ENCODE data around the gene PCDHGC5.

Gene PCDHGC5

DNA sequence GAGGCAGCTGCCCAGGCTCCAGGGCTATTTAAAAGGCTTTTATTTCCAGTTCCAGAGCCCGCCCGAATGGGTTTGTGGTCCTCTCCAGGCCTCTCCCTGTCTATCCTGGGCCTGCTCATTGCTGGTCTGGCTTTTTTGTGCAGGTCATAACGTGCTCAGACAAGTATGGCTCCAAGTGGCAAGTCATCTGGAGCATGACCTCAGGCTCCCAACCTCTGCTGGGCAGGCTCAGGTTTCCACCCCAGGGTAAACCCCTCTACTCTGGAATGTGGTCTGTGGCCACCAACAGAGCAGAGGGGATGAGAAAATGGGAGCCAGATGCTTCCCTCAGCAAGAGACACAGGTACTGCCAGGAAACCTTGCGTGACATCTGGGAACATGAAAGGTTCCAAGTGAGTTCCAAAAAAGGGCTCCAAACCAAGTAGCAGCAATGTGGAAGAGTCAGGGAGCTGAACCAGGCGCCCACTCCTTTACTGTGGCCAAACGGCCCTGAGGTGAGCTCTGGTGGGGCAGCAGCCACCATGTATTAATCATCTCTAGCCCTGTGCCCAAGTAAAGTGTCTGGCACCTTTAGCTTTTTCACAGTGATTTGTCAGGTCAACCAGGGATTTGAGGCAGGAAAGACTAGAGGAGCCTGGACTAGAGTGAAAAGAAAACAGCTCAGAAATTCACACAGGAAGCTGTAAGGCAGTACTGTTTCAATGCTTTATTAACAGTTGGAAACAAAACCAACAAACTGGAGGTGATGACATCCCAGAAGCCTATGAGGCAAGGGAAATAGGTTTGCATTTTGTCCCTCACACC lies 25.7 kb downstream of the PCDHGC5 start:
- H3K27ac ChIP-seq (replicated peaks): no peak overlapping the region
- no peak for DNase-seq (ENCODE audit: low read depth in 1 of 2, low spot score in 1 of 2)
- no peak for TF ChIP-seq SPI1 (IDR thresholded peaks at IDR 0.05; ENCODE audit: borderline replicate concordance, low read depth)
- TF ChIP-seq POLR2AphosphoS5 (IDR thresholded peaks at IDR 0.05; ENCODE audit: low read depth): no peak
- TF ChIP-seq CTCF (IDR thresholded peaks at IDR 0.05; ENCODE audit: insufficient read depth, low read length): no peak
- TF ChIP-seq REST (IDR thresholded peaks at IDR 0.05; ENCODE audit: insufficient replicate concordance, low read depth): no peak
- no peak for TF ChIP-seq GABPA (IDR thresholded peaks at IDR 0.05; ENCODE audit: low read depth)
- H3K4me3 ChIP-seq (replicated peaks; ENCODE audit: insufficient read depth, low read length): no peak overlapping the region
- H3K27me3 ChIP-seq (ENCODE audit: insufficient read depth, poor library complexity, severe bottlenecking): no peaks in the 10 kb centered on the region

- no peak overlapping the region for H3K27ac ChIP-seq (replicated peaks)
Measured at GRCh38 chr5:141515141-141515540, 26.3 kb downstream of the PCDHGC5 start.

More at GRCh38 chr5:141515141-141515540, 26.3 kb downstream of the PCDHGC5 start:
- DNase-seq (ENCODE audit: low read depth in 1 of 2, low spot score in 1 of 2): no peak
- TF ChIP-seq POLR2AphosphoS5 (IDR thresholded peaks at IDR 0.05; ENCODE audit: low read depth): no peak
- no peak for TF ChIP-seq GABPA (IDR thresholded peaks at IDR 0.05; ENCODE audit: low read depth)
- no peak for TF ChIP-seq SPI1 (IDR thresholded peaks at IDR 0.05; ENCODE audit: borderline replicate concordance, low read depth)
- no peak for TF ChIP-seq REST (IDR thresholded peaks at IDR 0.05; ENCODE audit: insufficient replicate concordance, low read depth)
- TF ChIP-seq CTCF (IDR thresholded peaks at IDR 0.05; ENCODE audit: insufficient read depth, low read length): no peak
- H3K27me3 ChIP-seq (ENCODE audit: insufficient read depth, poor library complexity, severe bottlenecking): no peaks in the 10 kb centered on the region
- H3K4me3 ChIP-seq (replicated peaks; ENCODE audit: insufficient read depth, low read length): no peak overlapping the region

Data from HL-60 (cell line).